HG03575 (cell line): Measurements from ENCODE around the gene IL16.

Source experiments
- ATAC-seq: cut with Tn5 transposase; IDR thresholded peaks from one replicate; pipeline ENCODE4 v1.9.1; 2021; ENCODE audit not compliant: unreplicated experiment, insufficient number of reproducible peaks, low FRiP score; ENCODE audit errors: extremely low read depth

IL16 gene

DNA sequence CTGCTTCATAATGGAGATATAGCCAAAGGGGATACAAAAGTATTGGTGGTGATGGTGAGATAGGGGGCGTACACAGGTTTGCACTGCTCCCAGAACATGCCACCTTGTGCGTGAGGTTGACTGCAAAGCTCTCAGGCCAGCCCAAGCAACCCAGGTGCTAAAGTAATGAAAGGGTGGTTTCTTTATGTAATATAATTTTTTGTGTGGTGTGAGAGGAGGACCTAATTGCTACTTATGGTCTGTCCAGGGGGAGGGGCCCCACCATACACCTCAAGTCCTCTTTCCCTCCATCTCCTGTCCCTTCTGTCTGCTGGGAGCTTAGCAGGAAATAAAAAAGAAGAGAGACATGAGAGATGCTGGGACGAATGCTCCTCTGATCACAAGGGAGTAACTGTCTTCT, 73.5 kb downstream of the IL16 start:
- no peak for ATAC-seq

DNA sequence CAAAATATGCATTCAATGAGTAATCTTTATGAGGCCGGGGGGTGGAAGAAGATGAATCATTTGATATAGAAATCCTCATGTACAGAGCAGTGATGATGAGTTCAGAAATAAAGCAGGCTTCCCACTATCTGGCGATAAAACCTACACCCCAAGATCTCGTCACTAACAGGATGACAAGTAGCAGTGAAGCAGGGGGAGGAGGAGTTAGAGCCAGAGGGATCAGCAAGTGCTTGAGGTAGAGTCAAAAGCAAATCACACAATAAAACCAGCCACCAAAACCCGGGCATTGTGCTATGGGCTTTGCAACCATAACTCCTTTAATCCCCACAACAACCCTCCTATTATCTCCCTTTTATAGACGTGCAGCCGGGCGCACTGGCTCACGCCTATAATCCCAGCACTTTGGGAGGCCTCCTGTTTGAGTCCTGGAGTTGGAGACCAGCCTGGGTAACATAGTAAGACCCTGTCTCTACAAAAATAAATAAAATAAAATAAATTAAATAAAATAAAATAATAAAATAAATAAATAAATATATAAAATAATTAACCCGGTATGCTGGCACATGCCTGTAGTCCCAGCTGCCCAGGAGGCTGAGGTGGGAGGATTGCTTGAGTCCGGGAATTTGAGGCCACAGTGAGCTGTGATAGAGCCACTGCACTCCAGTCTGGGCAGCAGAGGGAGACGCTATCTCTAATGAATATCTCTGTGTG, 74.3 kb downstream of the IL16 start:
- no peak for ATAC-seq

DNA sequence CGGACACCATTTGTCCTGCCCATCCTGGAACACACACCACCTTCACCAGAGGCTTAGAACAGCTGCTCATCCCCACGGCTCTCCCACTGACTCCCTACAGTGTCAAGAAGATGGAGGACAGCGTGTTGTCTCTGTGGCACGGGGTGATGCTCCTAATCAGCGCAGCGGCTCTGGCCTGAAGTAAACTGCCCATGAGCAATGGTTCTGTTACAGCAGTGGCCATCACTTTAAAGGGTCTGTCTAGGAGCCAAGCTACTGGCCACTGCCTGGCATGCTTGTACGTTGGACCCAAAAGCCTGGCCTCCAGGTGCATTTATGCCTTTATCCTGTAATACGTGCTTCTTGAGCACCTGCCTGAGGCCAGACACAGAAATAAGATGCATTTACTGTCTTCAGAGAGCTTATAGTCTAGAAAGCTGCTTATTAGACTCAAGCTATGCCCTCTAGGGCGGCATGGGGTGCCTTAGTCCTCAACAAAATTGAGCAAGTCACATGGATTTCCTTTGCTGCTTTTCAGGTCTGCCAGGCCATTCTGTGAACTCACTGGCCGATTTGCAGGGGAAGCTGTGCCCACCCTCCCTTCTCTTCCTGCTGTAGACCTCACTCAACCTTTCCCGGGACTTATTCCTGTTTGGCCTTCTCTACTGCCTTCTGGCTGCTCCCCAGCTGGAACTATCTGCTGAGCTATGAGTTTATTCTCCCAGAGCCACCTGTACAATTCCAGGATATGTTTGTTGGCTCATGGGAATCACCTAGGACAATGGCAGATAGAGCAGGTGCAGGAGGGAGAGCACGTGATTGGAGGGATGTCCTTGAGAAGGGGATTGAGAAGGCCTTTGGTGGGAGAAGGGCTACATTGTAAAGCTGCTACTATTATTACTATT, 75.3 kb downstream of the IL16 start:
- ATAC-seq = no peak

DNA sequence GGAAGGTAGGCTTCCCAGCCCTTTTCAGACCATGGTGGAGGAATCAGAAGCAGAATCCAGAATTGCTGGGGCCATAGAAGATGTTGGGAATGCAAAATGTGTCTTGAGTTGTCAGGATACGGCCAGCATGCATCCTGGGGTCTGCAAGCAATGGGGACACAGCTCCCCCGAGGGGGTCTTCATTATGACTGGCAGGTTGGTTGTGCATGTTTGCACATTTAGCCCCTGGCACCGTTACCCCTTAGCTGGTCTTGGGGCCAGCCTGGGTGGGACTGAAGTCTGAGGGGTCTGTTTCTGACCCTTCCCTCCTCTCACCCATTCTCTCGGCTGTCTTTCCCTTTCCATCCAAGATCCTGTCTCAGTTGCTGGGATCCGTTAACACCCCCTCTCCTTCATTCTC, 76.5 kb downstream of the IL16 start:
- no peak for ATAC-seq

DNA sequence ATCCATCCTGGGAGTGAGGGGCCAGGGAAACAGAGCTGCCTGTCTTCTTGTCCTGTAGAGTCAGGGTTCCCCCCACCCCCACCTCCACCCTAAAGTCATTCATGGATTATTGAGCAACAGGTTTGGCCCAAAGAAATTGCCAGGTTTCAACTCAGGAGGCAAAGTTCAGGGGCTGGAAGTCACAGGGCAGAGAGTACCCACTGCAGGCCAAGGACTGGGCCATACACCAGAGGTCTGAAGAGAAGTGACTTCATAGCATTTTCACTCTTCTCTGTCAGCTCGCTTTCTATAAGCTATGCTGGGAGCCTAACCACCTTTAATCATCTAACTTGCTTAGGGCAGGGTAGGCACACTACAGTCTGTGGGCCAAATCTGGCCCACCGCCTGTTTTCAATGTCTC, 77.2 kb downstream of the IL16 start:
- ATAC-seq = no peak

DNA sequence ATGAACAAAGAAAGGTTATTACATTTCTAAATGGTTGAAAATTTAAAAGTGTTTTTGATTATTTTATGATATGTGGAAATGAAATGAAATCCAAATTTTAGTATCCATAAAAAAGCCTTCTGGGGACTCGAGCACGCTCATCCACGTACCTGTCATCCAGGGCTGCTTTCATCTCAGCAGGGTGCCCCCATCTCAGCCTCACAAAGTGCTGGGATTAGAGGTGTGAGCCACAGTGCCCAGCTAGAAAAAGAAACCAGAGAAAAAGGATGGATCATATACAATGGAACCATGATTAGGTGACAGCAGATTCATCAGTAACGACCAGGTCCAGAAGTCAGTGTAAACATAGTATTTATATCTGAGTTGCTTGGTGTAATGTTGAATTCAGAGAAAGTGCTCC, 77.6 kb downstream of the IL16 start:
- ATAC-seq = no peak

DNA sequence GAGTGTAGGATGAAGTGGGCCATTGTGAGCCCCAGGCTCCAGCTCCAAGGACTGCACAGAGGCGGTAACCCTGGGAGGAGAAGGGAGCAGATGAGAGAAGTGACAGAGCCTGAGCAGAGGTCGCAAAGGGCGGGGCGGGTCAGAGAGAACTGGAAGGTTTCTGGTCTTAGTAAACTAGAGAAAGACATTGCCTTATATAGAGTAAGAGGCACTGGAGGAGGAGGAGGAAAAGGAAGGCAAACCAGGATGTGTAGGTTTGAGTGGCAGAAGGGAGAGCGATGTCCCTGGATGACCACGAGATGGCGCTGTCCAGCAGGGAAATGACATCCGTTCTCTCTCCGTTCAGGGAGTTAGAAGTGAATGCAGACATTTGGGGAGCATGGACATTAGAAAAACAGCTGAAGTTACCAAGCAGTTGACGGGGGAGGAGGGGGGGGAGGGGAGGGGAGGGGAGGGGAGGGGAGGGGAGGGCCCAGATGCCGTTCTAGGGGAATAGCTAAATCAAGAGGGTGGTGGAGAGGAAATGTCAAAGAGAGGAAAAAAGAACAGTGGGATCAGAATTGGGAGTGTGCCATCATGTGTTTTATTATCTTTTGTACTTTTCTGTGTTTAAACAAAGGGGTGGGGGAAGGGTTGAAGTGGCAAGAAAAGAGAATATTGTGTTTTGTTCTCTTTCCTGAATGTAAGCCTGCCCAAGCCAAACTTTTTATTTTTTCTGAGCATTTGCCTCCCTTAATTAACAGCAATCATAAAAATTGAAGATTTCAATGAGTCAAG, 78.4 kb downstream of the IL16 start:
- peak; percentile 65 for ATAC-seq

DNA sequence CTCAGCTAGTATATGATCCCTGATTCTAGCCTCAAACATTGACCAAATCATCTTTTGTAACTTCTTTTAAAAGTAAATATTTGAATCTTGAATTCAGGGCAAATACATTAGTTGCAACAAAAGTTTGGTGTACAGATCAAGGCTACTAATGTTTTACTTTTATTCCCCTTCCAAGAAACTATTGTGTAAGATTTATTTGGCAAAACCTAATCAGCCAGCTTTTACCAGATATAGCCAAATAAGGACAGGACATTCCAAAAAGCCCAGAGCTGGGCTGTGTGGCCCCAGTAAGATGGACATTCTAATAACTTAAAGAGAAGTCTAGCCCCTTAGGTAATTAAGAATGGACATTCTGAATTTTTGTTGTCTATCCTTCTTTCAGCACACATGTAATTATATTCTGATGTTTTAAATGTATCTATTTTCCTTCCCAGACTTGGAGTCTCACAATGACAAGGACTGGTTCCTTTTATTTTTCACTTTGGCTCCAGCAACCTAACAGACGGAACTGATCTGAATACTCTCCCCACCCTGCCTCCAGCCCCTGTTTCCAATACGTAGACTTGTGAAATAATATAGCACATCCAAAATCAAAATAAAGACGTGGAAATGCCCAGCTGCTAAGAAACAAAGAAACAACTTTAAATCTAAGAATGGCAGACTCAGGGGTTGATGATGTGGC, 79.2 kb downstream of the IL16 start:
- ATAC-seq = no peak

DNA sequence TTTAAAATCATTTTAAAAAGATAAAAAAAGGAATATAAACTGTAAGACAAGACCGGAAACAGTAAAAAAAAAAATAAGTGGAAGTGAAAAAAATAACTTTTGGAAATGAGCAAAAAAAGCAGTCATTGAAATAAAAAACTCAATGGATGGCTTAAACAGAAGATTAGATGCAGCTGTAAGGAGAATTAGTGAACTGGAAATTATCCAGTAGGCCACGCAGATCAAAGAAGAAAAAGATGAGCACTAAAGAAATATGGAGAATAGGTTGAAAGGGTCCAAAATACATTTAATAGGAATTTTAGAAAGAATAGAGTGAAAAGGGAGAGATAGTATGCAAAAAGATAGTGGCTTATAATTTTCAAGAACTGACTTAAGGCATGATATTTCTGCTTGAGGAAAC, 80.3 kb downstream of the IL16 start:
- no peak for ATAC-seq

DNA sequence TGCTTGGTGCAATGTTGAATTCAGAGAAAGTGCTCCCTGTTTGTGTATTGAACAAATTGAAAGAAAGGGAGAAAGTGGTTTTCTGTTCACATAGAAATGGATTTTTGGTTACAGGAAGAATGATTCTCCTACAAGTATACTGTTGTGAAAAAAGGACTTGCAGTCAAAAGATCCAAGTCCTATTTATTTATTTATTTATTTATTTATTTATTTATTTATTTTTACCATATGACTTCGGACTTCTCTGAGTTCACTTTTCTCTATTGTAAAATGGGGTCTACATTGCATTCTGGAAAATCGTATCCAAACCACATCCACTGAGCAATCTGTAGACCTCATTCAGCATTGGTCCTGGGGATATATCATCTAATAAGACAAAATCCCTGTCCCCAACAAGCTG, 81.2 kb downstream of the IL16 start:
- ATAC-seq = no peak

DNA sequence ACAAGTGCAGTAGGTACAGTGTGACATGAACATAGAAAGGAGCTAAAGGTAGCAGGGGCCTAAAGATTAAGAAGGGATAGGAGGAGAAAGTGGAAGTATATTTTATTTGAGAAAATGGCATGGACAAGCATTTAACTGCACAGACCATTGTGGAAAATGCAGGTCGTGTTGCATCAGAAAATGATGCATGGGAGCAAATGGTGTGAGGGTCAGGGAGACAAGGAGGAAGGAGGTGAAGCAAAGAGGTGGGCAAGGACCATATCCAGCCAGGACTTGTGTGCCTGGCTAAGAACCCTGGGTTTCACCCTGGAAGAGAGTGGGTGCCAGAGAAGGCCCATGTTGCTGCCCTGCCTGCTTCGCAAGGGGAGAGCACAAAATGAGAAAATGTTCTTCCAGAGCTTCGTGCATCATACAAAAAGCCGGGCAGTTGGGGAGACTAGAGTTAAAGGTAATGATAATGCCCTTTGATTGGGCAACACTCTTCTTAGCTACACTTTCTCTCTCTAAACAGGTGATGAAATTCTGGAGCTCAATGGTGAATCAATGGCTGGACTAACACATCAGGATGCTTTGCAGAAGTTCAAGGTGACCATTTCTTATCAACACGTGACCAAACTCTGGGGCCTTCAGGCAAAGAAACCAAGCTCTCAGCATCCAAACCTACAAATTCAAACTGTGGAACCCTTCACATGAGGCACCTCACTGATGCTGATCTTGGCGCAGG, 81.8 kb downstream of the IL16 start:
- ATAC-seq = no peak

DNA sequence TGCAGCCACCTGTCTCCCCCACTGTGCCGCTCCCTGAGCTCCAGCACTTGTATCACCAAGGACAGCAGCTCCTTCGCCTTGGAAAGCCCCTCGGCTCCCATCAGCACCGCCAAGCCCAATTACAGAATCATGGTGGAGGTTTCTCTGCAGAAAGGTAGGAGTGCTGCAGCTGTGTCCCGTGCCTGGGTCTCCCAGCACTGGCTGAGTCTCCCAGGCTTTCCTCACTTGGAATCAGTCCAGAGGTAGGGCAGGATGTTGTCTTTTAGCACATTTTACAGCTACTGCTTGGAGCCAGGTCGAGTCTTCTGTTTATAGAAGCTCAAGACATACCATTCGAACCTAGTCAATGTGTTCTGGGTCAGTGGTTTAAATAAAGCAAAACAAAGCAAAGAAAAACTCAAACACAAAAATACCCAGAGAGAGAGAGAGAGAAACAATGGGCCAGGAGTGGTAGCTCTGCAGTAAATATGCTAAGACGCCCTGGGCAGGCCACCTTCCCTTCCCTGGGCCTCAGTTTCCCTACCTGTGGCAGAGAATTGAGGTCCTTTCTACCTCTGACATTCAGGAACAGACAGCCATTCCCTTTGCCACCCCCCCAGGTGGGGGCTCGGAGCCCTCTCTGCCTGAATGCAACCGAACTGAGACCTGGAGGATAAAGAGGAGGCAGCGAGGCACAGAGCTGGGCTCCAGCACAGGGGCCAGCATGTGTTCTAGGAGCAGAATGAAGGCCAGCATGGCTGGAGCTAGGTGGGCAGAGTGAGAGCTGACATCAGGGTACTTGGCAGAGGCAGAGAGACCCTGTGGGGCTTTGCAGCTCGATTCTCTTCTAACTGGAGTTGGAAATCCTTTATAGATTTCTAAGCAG, 83.2 kb downstream of the IL16 start:
- ATAC-seq = no peak

DNA sequence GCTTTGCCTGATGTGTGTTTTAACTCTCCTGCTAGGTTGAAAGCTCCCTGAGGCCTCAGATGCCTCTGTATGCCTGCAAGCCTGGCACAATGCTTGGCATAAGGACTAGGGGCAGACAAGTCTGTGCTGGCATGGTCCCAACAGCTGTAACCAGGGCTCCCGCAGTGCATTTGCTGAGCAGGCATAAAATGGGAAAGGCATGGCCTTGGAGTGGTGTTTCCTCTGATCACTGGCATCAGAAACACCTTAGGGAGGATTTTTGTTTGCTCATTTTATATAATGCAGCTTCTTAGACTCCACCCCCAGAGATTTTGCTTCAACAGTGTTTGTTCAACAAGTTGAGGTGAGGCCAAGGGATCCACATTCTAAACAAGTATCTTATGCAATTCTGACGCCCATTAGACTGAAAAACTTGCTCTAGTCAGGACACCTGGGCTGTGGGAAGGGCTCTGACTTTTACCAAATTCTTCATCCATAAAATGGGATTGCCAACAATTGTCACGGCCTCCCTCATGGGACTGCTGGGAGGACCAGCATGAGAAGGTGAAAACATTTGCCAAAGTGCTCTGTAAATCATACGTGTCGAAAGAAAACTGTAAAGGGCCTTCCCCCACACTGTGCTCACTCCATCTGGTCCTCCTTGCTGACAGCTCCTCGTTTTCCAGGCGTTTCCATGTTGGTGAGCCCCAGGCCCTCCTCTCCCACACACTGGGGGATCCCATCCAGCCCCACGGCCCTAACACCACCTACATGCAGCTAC, 84.2 kb downstream of the IL16 start:
- no peak for ATAC-seq

DNA sequence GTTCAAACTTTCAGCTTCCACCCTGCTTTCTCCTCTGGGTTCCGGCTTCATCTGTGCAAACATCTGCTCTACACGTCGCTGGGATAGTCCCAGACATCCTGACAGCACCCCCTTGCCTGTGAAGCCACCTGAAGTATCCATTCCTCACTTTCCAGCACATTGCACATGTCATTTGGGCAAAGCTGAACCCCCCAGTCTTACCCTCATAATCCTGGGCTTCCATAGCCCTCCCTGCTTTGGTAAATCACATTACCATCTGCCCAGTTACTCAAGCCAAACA, 84.7 kb downstream of the IL16 start:
- ATAC-seq = no peak

DNA sequence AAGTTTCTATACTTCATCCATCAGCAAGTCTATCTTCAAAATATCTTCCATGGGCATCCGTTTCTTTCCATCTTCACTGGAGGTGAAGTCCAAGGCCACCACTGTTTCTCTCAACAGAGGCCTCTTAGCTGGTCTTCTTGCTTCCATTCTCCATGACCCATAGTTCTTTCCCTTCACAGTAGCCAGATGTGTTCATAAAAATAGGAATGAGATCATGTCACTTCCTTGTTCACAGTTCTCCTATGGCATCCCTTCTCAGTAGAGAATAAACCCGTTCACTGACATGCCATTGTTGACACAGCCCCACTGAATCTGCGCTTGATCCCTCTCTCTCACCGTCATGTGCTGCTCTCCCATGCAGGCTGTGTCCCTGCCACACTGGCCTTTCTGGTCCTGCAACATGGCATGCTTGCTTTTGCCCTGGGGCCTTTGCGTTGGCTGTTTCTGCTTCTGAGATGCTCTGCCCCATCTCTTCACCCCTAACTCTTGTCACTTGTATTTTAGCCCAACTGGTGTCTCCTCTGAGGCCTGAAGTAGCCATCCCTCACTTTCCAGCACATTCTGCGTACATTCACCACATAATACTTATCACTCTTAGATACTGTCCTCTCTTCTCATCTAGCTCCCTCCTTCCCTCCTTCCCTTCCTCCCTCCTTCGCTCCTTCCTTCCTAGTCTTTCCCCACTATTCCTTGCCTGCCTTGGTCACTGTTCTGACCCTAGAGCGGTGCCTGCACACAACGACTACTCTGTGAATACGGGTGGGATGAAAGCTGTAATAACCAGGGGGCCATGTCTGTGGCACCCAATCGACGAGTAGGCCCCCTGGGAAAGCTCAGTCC, 85.3 kb downstream of the IL16 start:
- ATAC-seq = no peak

DNA sequence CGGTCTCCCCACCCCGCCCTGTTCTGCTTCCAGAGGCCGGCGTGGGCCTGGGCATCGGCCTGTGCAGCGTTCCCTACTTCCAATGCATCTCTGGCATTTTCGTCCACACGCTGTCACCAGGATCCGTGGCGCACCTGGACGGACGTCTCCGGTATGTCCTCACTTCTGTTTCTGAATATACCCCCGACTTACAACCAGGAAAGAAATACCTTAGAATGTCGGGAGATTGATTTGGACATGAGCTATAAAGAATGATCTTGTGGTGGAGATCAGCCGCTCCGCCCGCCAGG, 85.9 kb downstream of the IL16 start:
- no peak for ATAC-seq

DNA sequence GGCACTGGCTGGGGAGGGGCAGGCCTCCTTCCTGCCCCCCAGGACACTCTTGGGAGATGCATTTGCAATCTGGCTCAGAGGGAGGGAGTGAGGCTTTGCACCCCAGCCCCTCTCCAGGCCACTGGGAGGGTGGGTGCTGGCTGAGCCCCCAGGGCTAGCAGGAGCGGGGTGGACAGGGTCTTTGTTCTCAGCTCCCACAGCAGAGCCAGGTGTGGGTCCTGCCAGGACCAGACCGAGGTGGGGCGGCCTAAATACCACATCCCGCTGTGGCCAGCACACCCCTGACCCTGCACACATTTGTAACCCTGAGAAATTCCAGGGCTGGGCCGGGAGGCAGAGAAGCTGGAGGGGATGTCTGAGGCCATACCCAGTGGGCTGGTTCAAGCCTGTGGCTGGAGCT, 86.2 kb downstream of the IL16 start:
- no peak for ATAC-seq
